HepG2 (cell line): ENCODE data around the gene TRIM54. TPM values are rescaled to one million over a fixed set of nuclear protein-coding genes. Genes with fewer than 3 reads are reported as not detected.

ENCODE experiments used
- KDM5B ChIP-seq: sonication (generic); formaldehyde crosslinking; IDR thresholded peaks from 2 replicates; pipeline ENCODE4 v1.4.0; 2020; ENCODE audit warnings: missing genetic modification reagents, mild to moderate bottlenecking, borderline replicate concordance
- MED13 ChIP-seq: sonication (generic); formaldehyde crosslinking; IDR thresholded peaks from 2 replicates; pipeline ENCODE4 v1.5.0; 2020; ENCODE audit warnings: missing genetic modification reagents
- MXI1 ChIP-seq: IDR thresholded peaks from 3 replicates; pipeline ENCODE4 v1.6.1; 2012; ENCODE audit warnings: low read depth, low read length, inconsistent platforms, borderline replicate concordance
- ZBTB7A ChIP-seq: sonication (generic); formaldehyde crosslinking; IDR thresholded peaks from 2 replicates; pipeline ENCODE4 v1.8.0; 2022; ENCODE audit warnings: mild to moderate bottlenecking, missing genetic modification reagents
- ZKSCAN5 ChIP-seq: sonication (generic); formaldehyde crosslinking; IDR thresholded peaks from 2 replicates; pipeline ENCODE4 v1.5.1; 2020; ENCODE audit warnings: mild to moderate bottlenecking, missing genetic modification reagents
- ZMAT3 ChIP-seq: sonication (generic); formaldehyde crosslinking; conservative IDR thresholded peaks from 2 replicates; pipeline ENCODE4 v1.7.0; 2021; ENCODE audit warnings: missing genetic modification reagents
- polyA plus RNA-seq, 8 experiments: library from polyadenylated mRNA; depleted of rRNA in 3 of 8; stranded (reverse) in 7 of 8; unstranded in 1 of 8; fragments of >200 nt; fragmentation: Illumina TruSeq in 4 of 8; extraction: Trizol in 4 of 8; gene quantifications; 2 replicates each; pipeline versions ENCODE4 v1.2.1 to v1.2.3, GENCODE V29; 2011 to 2016; ENCODE audit warnings: low read depth in 4 of 8, missing spikeins in 1 of 8, mixed read lengths in 1 of 8; ENCODE audit not compliant: insufficient read depth in 1 of 8
- total RNA-seq, 5 experiments: library from RNA; depleted of rRNA; stranded (reverse); fragments of >200 nt; fragmentation: Illumina TruSeq; extraction: Trizol; gene quantifications; 2 replicates each; pipeline ENCODE4 v1.2.3, GENCODE V29; 2016; ENCODE audit warnings: low read depth in 1 of 5
- TF ChIP-seq, protein P1 (sequence below): sonication (generic); formaldehyde crosslinking; IDR thresholded peaks from 2 replicates; pipeline ENCODE4 v1.5.0; 2020; ENCODE audit warnings: mild to moderate bottlenecking, missing genetic modification reagents
- TF ChIP-seq, protein P2 (sequence below): sonication (generic); formaldehyde crosslinking; IDR thresholded peaks from 2 replicates; pipeline ENCODE4 v1.4.0; 2020; ENCODE audit warnings: low read depth, mild to moderate bottlenecking, missing genetic modification reagents
- TF ChIP-seq, protein P3 (sequence below), 2 experiments: IDR thresholded peaks; 2 replicates each; pipeline ENCODE4 v1.6.1; 2011 to 2012; ENCODE audit warnings: low read length in 2 of 2, borderline replicate concordance in 1 of 2, low read depth in 1 of 2, mild to moderate bottlenecking in 1 of 2, moderate library complexity in 1 of 2
- TF ChIP-seq, protein P4 (sequence below): sonication (generic); formaldehyde crosslinking; IDR thresholded peaks from 2 replicates; pipeline ENCODE4 v1.4.0; 2020; ENCODE audit warnings: mild to moderate bottlenecking, missing genetic modification reagents
- TF ChIP-seq, protein P5 (sequence below): sonication (generic); formaldehyde crosslinking; IDR thresholded peaks from 2 replicates; pipeline ENCODE4 v1.4.0; 2020; ENCODE audit warnings: missing genetic modification reagents, borderline replicate concordance
- TF ChIP-seq, protein P6 (sequence below): sonication (generic); formaldehyde crosslinking; conservative IDR thresholded peaks from 2 replicates; pipeline ENCODE4 v1.4.0; 2020; ENCODE audit warnings: missing genetic modification reagents

TRIM54 gene
- total and polyA plus RNA-seq, 2 of the 13 experiments (the other 11 are each of a cell fraction or from before 2014, with no cell fraction given), result 0.07 to 0.13 TPM

DNA sequence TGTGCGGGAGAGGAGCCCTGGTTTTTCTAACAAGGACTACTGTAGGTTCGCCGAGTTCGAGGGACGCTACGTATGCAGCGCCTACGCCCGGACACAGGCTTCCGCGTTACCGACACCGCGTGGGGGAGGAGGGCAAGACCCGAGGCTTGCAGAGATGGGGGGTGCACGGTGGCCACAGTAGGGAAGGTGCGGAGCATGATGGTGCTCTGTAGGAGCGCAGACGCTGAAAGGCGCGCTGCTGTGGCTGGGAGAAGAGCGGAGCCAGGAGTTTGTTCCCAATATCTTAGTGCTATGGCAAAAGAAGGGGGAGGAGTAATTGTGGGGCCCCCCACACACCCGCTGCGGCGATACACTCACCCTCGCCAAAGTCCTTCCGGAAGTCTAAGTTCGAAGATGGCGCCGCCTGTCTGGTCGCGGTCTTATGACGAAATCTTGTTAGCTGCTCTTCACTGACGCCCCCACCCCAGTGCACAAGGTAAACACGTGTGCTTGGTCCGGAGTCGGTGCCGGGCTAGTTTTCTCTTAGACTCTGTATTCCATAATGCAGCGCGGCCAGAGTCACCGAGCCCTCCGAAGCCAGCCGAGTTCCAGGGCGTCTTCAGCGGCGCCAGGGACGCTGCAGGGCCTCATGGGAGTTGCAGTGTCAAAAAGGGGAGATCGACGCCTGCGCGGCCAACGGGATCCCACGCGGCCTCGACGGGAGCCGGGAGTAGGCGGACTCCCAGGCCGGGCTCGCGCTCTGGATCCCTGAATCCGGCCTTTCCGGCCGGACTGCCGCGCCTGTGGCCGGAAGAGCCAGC, 74.4 kb downstream of the TRIM54 start, which contains the start of gene GTF3C2 (continued):
- TF ChIP-seq, protein P1, sequence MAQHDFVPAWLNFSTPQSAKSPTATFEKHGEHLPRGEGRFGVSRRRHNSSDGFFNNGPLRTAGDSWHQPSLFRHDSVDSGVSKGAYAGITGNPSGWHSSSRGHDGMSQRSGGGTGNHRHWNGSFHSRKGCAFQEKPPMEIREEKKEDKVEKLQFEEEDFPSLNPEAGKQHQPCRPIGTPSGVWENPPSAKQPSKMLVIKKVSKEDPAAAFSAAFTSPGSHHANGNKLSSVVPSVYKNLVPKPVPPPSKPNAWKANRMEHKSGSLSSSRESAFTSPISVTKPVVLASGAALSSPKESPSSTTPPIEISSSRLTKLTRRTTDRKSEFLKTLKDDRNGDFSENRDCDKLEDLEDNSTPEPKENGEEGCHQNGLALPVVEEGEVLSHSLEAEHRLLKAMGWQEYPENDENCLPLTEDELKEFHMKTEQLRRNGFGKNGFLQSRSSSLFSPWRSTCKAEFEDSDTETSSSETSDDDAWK (CRISPR knock-in tag), result no peak
- TF ChIP-seq ZKSCAN5 (CRISPR knock-in tag) (no peak), ZBTB7A (CRISPR knock-in tag) (peak; percentile 51; the same call in 1 of the 2 replicates), MED13 (CRISPR knock-in tag) (peak; percentile 66), MXI1 (peak; percentile 97), ZMAT3 (CRISPR knock-in tag) (peak; percentile 69), KDM5B (peak; percentile 70)
- TF ChIP-seq, protein P2, sequence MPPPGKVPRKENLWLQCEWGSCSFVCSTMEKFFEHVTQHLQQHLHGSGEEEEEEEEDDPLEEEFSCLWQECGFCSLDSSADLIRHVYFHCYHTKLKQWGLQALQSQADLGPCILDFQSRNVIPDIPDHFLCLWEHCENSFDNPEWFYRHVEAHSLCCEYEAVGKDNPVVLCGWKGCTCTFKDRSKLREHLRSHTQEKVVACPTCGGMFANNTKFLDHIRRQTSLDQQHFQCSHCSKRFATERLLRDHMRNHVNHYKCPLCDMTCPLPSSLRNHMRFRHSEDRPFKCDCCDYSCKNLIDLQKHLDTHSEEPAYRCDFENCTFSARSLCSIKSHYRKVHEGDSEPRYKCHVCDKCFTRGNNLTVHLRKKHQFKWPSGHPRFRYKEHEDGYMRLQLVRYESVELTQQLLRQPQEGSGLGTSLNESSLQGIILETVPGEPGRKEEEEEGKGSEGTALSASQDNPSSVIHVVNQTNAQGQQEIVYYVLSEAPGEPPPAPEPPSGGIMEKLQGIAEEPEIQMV (CRISPR knock-in tag), result peak; percentile 70; the same call in 1 of the 2 replicates
- TF ChIP-seq, protein P3, sequence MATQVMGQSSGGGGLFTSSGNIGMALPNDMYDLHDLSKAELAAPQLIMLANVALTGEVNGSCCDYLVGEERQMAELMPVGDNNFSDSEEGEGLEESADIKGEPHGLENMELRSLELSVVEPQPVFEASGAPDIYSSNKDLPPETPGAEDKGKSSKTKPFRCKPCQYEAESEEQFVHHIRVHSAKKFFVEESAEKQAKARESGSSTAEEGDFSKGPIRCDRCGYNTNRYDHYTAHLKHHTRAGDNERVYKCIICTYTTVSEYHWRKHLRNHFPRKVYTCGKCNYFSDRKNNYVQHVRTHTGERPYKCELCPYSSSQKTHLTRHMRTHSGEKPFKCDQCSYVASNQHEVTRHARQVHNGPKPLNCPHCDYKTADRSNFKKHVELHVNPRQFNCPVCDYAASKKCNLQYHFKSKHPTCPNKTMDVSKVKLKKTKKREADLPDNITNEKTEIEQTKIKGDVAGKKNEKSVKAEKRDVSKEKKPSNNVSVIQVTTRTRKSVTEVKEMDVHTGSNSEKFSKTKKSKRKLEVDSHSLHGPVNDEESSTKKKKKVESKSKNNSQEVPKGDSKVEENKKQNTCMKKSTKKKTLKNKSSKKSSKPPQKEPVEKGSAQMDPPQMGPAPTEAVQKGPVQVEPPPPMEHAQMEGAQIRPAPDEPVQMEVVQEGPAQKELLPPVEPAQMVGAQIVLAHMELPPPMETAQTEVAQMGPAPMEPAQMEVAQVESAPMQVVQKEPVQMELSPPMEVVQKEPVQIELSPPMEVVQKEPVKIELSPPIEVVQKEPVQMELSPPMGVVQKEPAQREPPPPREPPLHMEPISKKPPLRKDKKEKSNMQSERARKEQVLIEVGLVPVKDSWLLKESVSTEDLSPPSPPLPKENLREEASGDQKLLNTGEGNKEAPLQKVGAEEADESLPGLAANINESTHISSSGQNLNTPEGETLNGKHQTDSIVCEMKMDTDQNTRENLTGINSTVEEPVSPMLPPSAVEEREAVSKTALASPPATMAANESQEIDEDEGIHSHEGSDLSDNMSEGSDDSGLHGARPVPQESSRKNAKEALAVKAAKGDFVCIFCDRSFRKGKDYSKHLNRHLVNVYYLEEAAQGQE (IDR thresholded peaks at IDR 0.05; ENCODE audit: borderline replicate concordance in 1 of 2, low read depth in 1 of 2, low read length in 2 of 2), result peak in 1 of 2 experiments; percentile 54; a peak in 1 of 4 replicates
- TF ChIP-seq, protein P4, sequence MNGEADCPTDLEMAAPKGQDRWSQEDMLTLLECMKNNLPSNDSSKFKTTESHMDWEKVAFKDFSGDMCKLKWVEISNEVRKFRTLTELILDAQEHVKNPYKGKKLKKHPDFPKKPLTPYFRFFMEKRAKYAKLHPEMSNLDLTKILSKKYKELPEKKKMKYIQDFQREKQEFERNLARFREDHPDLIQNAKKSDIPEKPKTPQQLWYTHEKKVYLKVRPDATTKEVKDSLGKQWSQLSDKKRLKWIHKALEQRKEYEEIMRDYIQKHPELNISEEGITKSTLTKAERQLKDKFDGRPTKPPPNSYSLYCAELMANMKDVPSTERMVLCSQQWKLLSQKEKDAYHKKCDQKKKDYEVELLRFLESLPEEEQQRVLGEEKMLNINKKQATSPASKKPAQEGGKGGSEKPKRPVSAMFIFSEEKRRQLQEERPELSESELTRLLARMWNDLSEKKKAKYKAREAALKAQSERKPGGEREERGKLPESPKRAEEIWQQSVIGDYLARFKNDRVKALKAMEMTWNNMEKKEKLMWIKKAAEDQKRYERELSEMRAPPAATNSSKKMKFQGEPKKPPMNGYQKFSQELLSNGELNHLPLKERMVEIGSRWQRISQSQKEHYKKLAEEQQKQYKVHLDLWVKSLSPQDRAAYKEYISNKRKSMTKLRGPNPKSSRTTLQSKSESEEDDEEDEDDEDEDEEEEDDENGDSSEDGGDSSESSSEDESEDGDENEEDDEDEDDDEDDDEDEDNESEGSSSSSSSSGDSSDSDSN (CRISPR knock-in tag), result peak; percentile 99
- TF ChIP-seq, protein P5, sequence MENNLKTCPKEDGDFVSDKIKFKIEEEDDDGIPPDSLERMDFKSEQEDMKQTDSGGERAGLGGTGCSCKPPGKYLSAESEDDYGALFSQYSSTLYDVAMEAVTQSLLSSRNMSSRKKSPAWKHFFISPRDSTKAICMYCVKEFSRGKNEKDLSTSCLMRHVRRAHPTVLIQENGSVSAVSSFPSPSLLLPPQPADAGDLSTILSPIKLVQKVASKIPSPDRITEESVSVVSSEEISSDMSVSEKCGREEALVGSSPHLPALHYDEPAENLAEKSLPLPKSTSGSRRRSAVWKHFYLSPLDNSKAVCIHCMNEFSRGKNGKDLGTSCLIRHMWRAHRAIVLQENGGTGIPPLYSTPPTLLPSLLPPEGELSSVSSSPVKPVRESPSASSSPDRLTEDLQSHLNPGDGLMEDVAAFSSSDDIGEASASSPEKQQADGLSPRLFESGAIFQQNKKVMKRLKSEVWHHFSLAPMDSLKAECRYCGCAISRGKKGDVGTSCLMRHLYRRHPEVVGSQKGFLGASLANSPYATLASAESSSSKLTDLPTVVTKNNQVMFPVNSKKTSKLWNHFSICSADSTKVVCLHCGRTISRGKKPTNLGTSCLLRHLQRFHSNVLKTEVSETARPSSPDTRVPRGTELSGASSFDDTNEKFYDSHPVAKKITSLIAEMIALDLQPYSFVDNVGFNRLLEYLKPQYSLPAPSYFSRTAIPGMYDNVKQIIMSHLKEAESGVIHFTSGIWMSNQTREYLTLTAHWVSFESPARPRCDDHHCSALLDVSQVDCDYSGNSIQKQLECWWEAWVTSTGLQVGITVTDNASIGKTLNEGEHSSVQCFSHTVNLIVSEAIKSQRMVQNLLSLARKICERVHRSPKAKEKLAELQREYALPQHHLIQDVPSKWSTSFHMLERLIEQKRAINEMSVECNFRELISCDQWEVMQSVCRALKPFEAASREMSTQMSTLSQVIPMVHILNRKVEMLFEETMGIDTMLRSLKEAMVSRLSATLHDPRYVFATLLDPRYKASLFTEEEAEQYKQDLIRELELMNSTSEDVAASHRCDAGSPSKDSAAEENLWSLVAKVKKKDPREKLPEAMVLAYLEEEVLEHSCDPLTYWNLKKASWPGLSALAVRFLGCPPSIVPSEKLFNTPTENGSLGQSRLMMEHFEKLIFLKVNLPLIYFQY (CRISPR knock-in tag), result peak; percentile 73; the same call in 1 of the 2 replicates
- TF ChIP-seq, protein P6, sequence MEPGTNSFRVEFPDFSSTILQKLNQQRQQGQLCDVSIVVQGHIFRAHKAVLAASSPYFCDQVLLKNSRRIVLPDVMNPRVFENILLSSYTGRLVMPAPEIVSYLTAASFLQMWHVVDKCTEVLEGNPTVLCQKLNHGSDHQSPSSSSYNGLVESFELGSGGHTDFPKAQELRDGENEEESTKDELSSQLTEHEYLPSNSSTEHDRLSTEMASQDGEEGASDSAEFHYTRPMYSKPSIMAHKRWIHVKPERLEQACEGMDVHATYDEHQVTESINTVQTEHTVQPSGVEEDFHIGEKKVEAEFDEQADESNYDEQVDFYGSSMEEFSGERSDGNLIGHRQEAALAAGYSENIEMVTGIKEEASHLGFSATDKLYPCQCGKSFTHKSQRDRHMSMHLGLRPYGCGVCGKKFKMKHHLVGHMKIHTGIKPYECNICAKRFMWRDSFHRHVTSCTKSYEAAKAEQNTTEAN (CRISPR knock-in tag), result peak; percentile 67
